HFF-Myc (cell line): ENCODE data around the gene TMEM141.

Experiments used
- DNase-seq: peaks from one replicate; pipeline ENCODE4 v3.0.0-alpha.2; 2011; ENCODE audit warnings: low read depth; ENCODE audit errors: extremely low read depth
- H3K4me3 ChIP-seq: replicated peaks from 2 replicates; pipeline ENCODE4 v1.5.1; 2011; ENCODE audit warnings: low read depth, mild to moderate bottlenecking, control low read depth, low read length
- TF ChIP-seq, protein P1 (sequence below): IDR thresholded peaks from 2 replicates; pipeline ENCODE4 v1.5.1; 2012; ENCODE audit warnings: mild to moderate bottlenecking, low read depth, low read length, control low read depth; ENCODE audit errors: missing control alignments

Gene TMEM141

GRCh38 chr9:136789523-136789937 lies 1.6 kb upstream of the TMEM141 start:
- TF ChIP-seq, protein P1, sequence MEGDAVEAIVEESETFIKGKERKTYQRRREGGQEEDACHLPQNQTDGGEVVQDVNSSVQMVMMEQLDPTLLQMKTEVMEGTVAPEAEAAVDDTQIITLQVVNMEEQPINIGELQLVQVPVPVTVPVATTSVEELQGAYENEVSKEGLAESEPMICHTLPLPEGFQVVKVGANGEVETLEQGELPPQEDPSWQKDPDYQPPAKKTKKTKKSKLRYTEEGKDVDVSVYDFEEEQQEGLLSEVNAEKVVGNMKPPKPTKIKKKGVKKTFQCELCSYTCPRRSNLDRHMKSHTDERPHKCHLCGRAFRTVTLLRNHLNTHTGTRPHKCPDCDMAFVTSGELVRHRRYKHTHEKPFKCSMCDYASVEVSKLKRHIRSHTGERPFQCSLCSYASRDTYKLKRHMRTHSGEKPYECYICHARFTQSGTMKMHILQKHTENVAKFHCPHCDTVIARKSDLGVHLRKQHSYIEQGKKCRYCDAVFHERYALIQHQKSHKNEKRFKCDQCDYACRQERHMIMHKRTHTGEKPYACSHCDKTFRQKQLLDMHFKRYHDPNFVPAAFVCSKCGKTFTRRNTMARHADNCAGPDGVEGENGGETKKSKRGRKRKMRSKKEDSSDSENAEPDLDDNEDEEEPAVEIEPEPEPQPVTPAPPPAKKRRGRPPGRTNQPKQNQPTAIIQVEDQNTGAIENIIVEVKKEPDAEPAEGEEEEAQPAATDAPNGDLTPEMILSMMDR = no peak
- no peak overlapping the region for H3K4me3 ChIP-seq
- DNase-seq = no peak

- H3K4me3 ChIP-seq = peak overlapping the region; percentile 89
- DNase-seq = no peak
- TF ChIP-seq, protein P1 = peak; percentile 95
Observed at GRCh38 chr9:136791516-136792276, 552 bp downstream of the TMEM141 start.

DNA sequence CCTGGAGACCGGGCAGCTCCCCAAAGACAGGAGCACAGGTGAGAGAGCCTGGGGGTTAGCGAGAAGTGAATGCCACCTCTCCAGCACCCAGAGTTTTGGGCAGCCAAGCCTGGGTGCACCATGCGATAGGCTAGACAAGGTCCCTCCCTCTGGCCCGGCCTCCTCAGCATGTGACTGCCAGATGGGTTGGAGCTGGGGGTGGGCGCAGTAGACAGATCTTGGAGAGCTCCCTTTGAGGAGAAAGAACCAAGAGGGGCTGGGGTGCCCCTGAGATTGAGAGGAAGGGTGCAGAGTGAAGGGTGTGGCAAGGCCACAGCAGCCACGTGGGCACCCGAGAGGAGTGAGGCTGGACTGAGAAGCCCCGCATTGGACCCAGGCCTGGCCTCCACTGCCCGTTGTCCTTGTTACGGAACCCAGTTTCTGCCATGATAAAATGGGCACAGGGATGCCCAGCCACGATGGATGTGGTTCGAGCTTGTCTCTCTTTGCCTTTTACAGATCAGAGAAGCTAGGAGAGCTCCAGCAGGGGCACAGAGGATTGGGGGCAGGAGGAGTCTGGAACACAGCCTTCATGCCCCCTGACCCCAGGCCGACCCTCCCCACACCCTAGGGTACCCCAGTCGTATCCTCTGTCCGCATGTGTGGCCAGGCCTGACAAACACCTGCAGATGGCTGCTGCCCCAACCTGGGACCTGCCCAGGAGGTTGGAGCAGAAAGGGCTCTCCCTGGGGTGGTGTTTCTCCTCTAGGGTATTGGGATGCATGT lies 1.4 kb downstream of the TMEM141 start:
- DNase-seq = no peak
- H3K4me3 ChIP-seq = peak overlapping the region; percentile 89
- TF ChIP-seq, protein P1 = no peak

DNA sequence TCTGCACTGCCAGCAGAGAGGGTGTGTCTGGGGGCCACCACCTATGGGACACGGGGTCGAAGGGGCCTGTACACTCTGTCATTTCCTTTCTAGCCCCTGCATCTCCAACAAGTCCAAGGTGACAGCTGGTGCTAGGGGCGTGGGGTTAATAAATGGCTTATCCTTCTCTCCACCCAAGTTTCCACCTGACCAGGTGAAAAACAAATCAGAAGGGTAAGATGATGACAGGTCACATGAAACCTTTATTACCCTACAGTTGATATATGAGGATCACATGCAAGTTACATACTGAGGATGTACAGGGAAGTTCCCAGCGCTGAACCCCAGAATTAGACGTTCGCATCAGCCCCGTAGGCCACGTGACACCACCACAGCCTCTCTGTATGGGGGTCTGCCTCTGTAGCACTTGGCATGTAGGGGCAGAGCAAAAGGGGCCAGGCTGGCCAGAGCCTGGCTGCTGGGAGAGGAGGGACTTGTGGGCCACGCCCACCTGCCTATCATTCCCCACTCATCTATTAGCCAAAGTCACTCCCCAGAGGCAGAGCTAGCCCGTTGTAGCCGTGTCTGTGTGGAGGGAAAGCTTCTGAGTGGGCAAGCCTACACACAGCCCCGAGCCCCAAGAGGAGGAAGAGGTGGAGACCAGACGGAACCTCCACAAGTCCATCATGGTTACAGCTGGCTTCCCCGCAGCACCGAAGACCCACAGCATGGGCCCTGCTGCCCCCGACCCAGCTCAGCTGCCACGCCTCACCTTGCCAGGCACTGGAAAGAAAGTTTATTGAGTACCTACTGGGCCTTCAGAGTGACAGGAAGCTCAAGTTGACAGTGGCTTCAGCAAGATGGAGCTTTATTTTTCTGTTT lies 2.2 kb downstream of the TMEM141 start:
- H3K4me3 ChIP-seq = no peak overlapping the region
- DNase-seq = no peak
- TF ChIP-seq, protein P1 = no peak

GRCh38 chr9:136794281-136794999 lies 3.3 kb downstream of the TMEM141 start:
- no peak for DNase-seq
- no peak overlapping the region for H3K4me3 ChIP-seq
- TF ChIP-seq, protein P1 = no peak

DNA sequence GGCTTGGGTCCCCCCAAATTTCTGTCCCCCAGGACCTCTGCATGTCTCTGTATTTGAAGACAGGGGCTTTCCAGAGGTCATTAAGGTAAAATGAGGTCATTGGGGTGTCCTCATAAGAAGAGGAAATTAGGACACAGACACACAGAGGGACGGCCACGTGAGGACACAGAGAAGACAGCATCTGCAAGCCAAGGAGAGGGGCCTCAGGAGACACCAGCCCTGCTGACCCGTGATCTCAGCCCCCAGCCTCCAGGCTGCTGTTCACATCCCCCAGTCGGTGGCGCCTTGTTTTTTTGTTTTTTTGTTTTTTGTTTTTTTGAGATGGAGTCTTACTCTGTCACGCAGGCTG lies 3.8 kb downstream of the TMEM141 start:
- no peak for DNase-seq
- no peak overlapping the region for H3K4me3 ChIP-seq
- TF ChIP-seq, protein P1 = no peak
